Panc1 (cell line): ENCODE data around the gene DOCK11.

Experiments
- SIN3A ChIP-seq: IDR thresholded peaks from 2 replicates; pipeline ENCODE4 v1.6.1; 2012; ENCODE audit warnings: low read depth, mild to moderate bottlenecking, low read length, moderate library complexity, borderline replicate concordance; ENCODE audit not compliant: insufficient read depth
- TCF7L2 ChIP-seq: IDR thresholded peaks from 2 replicates; pipeline ENCODE4 v1.6.1; 2011; ENCODE audit warnings: mild to moderate bottlenecking, low read depth, low read length, inconsistent platforms
- TF ChIP-seq, protein P1 (sequence below), 2 experiments: IDR thresholded peaks; 2 replicates each; pipeline ENCODE4 v1.6.1; 2011 to 2012; ENCODE audit warnings: low read depth in 2 of 2, control low read depth in 1 of 2, low read length in 1 of 2, mild to moderate bottlenecking in 1 of 2, moderate library complexity in 1 of 2; ENCODE audit not compliant: insufficient read depth in 1 of 2
- TF ChIP-seq, protein P2 (sequence below): fragments of 450-650 bp; IDR thresholded peaks from 2 replicates; pipeline ENCODE4 v1.5.1; 2017; ENCODE audit warnings: mild to moderate bottlenecking

DNA sequence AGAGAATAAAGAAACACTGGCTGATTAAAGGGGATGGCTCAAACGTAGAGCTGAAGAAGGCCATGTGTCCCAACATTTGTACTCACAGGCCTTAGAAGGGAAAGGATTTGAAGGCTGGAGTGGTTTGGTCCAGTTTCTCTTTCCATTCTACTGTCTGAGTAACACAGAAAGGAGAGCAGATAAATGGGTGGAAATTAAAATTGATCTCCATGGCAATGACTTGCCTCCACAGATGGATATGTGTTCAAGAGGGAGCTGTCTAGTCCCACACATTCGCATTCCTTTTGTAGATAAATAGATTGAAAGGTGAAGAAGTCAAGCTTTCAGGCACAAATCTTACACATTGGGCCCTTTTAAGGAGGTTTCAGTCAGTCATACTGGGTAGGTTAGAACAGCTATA is 74.6 kb downstream of the DOCK11 start:
- TF ChIP-seq, protein P1, sequence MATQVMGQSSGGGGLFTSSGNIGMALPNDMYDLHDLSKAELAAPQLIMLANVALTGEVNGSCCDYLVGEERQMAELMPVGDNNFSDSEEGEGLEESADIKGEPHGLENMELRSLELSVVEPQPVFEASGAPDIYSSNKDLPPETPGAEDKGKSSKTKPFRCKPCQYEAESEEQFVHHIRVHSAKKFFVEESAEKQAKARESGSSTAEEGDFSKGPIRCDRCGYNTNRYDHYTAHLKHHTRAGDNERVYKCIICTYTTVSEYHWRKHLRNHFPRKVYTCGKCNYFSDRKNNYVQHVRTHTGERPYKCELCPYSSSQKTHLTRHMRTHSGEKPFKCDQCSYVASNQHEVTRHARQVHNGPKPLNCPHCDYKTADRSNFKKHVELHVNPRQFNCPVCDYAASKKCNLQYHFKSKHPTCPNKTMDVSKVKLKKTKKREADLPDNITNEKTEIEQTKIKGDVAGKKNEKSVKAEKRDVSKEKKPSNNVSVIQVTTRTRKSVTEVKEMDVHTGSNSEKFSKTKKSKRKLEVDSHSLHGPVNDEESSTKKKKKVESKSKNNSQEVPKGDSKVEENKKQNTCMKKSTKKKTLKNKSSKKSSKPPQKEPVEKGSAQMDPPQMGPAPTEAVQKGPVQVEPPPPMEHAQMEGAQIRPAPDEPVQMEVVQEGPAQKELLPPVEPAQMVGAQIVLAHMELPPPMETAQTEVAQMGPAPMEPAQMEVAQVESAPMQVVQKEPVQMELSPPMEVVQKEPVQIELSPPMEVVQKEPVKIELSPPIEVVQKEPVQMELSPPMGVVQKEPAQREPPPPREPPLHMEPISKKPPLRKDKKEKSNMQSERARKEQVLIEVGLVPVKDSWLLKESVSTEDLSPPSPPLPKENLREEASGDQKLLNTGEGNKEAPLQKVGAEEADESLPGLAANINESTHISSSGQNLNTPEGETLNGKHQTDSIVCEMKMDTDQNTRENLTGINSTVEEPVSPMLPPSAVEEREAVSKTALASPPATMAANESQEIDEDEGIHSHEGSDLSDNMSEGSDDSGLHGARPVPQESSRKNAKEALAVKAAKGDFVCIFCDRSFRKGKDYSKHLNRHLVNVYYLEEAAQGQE (IDR thresholded peaks at IDR 0.05; ENCODE audit: insufficient read depth in 1 of 2, low read depth in 2 of 2, low read length in 1 of 2) = no peak
- TF ChIP-seq, protein P2, sequence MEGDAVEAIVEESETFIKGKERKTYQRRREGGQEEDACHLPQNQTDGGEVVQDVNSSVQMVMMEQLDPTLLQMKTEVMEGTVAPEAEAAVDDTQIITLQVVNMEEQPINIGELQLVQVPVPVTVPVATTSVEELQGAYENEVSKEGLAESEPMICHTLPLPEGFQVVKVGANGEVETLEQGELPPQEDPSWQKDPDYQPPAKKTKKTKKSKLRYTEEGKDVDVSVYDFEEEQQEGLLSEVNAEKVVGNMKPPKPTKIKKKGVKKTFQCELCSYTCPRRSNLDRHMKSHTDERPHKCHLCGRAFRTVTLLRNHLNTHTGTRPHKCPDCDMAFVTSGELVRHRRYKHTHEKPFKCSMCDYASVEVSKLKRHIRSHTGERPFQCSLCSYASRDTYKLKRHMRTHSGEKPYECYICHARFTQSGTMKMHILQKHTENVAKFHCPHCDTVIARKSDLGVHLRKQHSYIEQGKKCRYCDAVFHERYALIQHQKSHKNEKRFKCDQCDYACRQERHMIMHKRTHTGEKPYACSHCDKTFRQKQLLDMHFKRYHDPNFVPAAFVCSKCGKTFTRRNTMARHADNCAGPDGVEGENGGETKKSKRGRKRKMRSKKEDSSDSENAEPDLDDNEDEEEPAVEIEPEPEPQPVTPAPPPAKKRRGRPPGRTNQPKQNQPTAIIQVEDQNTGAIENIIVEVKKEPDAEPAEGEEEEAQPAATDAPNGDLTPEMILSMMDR = no peak
- no peak for TF ChIP-seq SIN3A
- TF ChIP-seq TCF7L2 = no peak
